Middle frontal gyrus (tissue), 1 donor: ENCODE results near the gene PCCB.
"Not testable (repeated sequence)": the region's sequence is repeated elsewhere in the genome, so short reads cannot be mapped to it uniquely, and the experiment has no call there.

Source experiments
- DNase-seq: peaks from one replicate; pipeline ENCODE4 v3.0.0-alpha.2; 2015; ENCODE audit warnings: low spot score; ENCODE audit errors: extremely low spot score

PCCB gene

GRCh38 chr3:136326316-136326715 lies 76.2 kb downstream of the PCCB start:
- DNase-seq, result no peak

GRCh38 chr3:136327671-136328070 lies 77.5 kb downstream of the PCCB start:
- no peak for DNase-seq

GRCh38 chr3:136329593-136329992 lies 79.5 kb downstream of the PCCB start:
- DNase-seq, result no peak

- no peak for DNase-seq
Observed at GRCh38 chr3:136330900-136331299, 80.8 kb downstream of the PCCB start.

GRCh38 chr3:136332302-136332701 lies 82.2 kb downstream of the PCCB start:
- no peak for DNase-seq

GRCh38 chr3:136332776-136333175 lies 82.6 kb downstream of the PCCB start:
- no peak for DNase-seq

GRCh38 chr3:136334209-136334608 lies 84.1 kb downstream of the PCCB start:
- no peak for DNase-seq

GRCh38 chr3:136334726-136335125 lies 84.6 kb downstream of the PCCB start:
- DNase-seq, result not testable (repeated sequence)

GRCh38 chr3:136336329-136337100 lies 86.4 kb downstream of the PCCB start:
- DNase-seq, result no peak

- no peak for DNase-seq
Observed at GRCh38 chr3:136343446-136343845, 93.3 kb downstream of the PCCB start.

- DNase-seq, result no peak
Observed at GRCh38 chr3:136343873-136344555, 93.9 kb downstream of the PCCB start.

- no peak for DNase-seq
Observed at GRCh38 chr3:136346486-136346885, 96.3 kb downstream of the PCCB start.

GRCh38 chr3:136350132-136350531 lies 100.0 kb downstream of the PCCB start:
- no peak for DNase-seq

GRCh38 chr3:136350557-136350956 lies 100.4 kb downstream of the PCCB start:
- no peak for DNase-seq

- DNase-seq, result no peak
Observed at GRCh38 chr3:136351351-136351750, 101.2 kb downstream of the PCCB start.

GRCh38 chr3:136351905-136352304 lies 101.8 kb downstream of the PCCB start:
- no peak for DNase-seq

GRCh38 chr3:136353461-136353860 lies 103.3 kb downstream of the PCCB start:
- no peak for DNase-seq

GRCh38 chr3:136366289-136366688 lies 116.1 kb downstream of the PCCB start:
- DNase-seq, result no peak

GRCh38 chr3:136375800-136376199 lies 125.7 kb downstream of the PCCB start:
- not testable (repeated sequence) for DNase-seq

GRCh38 chr3:136377508-136377907 lies 127.4 kb downstream of the PCCB start:
- DNase-seq, result no peak

GRCh38 chr3:136378011-136378410 lies 127.9 kb downstream of the PCCB start:
- no peak for DNase-seq
